Ishikawa (cell line): ENCODE data around the gene ZNF181.

ENCODE experiments used
- CEBPB ChIP-seq: IDR thresholded peaks from 2 replicates; pipeline ENCODE4 v1.6.1; 2012
- CREB1 ChIP-seq: IDR thresholded peaks from 2 replicates; pipeline ENCODE4 v1.6.1; 2012; ENCODE audit warnings: low read depth
- EGR1 ChIP-seq: IDR thresholded peaks from 2 replicates; pipeline ENCODE4 v1.6.1; 2012
- EP300 ChIP-seq: IDR thresholded peaks from 2 replicates; pipeline ENCODE4 v1.6.1; 2012; ENCODE audit warnings: borderline replicate concordance
- FOXM1 ChIP-seq: IDR thresholded peaks from 2 replicates; pipeline ENCODE4 v1.6.1; 2012; ENCODE audit warnings: low read depth, borderline replicate concordance
- NFIC ChIP-seq: IDR thresholded peaks from 2 replicates; pipeline ENCODE4 v1.6.1; 2012
- RAD21 ChIP-seq: IDR thresholded peaks from 2 replicates; pipeline ENCODE4 v1.6.1; 2012; ENCODE audit warnings: low read depth
- TAF1 ChIP-seq: IDR thresholded peaks from 2 replicates; pipeline ENCODE4 v1.6.1; 2012; ENCODE audit warnings: low read depth, mild to moderate bottlenecking
- TCF12 ChIP-seq: IDR thresholded peaks from 2 replicates; pipeline ENCODE4 v1.6.1; 2012; ENCODE audit warnings: low read depth
- TEAD4 ChIP-seq: IDR thresholded peaks from 2 replicates; pipeline ENCODE4 v1.6.1; 2012
- YY1 ChIP-seq: IDR thresholded peaks from 2 replicates; pipeline ENCODE4 v1.6.1; 2012; ENCODE audit warnings: low read depth
- ZBTB7A ChIP-seq: IDR thresholded peaks from 2 replicates; pipeline ENCODE4 v1.6.1; 2012; ENCODE audit warnings: low read depth
- TF ChIP-seq, protein P1 (sequence below): IDR thresholded peaks from 2 replicates; pipeline ENCODE4 v1.6.1; 2012
- TF ChIP-seq, protein P2 (sequence below): IDR thresholded peaks from 2 replicates; pipeline ENCODE4 v1.6.1; 2012
- TF ChIP-seq, protein P3 (sequence below): IDR thresholded peaks from 2 replicates; pipeline ENCODE4 v1.6.1; 2012; ENCODE audit warnings: low read depth, mild to moderate bottlenecking

ZNF181 gene

DNA sequence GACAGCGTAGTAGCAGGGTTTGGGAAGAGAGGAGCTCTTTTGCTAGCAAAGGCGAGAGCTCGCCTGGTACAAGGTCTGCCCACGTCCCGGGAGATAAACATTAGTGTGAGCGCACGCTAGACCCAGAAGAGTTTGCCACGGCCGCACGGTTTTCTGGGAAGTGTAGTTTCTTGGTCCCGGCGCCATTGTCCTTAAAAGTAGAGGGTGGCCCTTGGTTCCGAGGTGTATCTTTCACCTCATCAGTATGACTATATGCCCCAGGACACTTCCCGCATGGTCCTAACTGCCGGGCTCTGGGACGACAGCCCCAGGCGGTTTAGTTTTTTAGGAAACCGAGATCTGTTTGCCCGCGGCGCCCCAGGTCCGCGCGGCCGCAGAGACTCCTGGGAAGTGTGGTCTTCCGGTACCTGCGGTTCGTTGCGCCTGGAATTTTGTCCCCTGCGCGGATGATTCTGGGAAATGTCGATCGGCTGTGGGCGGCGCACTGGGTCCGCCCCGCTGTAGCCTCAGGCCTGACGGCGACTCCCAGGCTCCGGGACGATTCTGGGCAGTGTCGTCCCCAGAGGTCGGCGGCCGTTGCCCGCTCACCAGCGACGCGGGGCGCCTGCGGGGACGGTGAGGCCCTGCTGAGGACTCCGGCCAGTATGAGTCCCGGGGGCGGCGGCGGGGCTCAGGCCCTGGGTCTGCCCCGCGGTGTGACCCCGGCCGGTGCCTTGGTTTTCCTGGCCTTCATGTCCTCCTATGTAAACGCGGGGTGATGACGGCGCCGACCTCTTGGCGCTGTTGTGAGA lies at the start of gene ZNF181:
Gene ZNF181, plus strand, starts transcription at position 498 of the 791 bp plus-strand sequence. CDS start 795 bp downstream, outside the sequence.
- TF ChIP-seq TEAD4 (peak; percentile 84), TCF12 (no peak; the same call in 1 of the 2 replicates), YY1 (peak; percentile 90), TAF1 (peak; percentile 48; the same call in 1 of the 2 replicates), CREB1 (0 out of 2 replicates have a peak, but pooled peaks have one; percentile 15), EP300 (no peak), EGR1 (no peak), CEBPB (no peak), RAD21 (no peak; the same call in 1 of the 2 replicates)
- TF ChIP-seq, protein P1, sequence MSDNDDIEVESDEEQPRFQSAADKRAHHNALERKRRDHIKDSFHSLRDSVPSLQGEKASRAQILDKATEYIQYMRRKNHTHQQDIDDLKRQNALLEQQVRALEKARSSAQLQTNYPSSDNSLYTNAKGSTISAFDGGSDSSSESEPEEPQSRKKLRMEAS: peak; percentile 62

DNA sequence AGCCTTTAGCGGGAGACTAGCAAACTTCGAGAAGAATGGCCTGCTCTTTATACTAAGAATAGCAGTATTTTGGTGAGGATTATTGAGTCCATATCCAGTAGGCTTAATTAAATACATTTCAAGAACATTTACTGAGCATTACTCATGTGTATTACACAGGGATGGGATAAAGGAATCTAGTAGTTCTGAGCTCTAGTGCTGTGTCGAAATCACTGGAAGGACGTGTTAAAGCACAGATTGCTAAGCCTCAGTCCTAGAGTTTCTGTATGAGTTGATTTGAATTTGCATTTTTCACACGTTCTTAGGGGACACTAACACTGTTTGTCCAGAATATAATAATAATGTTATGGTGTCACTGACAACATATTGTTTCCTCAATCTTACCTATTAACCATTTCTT lies 47.6 kb upstream of the ZNF181 start:
- TF ChIP-seq TAF1 (no peak), NFIC (no peak), EGR1 (no peak), YY1 (no peak), TEAD4 (no peak), EP300 (no peak), CREB1 (no peak)
- TF ChIP-seq, protein P2, sequence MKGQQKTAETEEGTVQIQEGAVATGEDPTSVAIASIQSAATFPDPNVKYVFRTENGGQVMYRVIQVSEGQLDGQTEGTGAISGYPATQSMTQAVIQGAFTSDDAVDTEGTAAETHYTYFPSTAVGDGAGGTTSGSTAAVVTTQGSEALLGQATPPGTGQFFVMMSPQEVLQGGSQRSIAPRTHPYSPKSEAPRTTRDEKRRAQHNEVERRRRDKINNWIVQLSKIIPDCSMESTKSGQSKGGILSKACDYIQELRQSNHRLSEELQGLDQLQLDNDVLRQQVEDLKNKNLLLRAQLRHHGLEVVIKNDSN: no peak
- TF ChIP-seq, protein P1: no peak

DNA sequence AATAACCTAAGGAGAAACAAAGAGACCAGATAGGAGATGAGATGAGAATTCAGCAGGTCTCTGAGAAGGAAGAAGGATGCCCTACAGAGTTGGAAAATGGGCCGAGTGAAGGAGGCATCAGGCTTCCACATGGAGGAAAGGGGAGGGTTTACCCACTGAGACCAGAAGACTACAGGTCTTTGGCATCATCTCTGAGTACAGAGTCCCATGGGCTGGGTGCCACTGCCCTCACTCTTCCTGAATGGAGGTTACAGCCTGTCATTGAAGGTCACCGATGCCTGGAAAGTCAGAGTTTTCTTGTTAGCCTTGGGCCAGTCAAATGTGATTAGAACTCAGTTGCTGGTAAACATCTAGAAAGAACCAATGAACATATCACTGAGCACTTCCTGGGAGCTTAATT lies 46.7 kb upstream of the ZNF181 start:
- TF ChIP-seq TAF1 (no peak), ZBTB7A (no peak), TEAD4 (no peak), FOXM1 (no peak), CREB1 (no peak), YY1 (no peak)

DNA sequence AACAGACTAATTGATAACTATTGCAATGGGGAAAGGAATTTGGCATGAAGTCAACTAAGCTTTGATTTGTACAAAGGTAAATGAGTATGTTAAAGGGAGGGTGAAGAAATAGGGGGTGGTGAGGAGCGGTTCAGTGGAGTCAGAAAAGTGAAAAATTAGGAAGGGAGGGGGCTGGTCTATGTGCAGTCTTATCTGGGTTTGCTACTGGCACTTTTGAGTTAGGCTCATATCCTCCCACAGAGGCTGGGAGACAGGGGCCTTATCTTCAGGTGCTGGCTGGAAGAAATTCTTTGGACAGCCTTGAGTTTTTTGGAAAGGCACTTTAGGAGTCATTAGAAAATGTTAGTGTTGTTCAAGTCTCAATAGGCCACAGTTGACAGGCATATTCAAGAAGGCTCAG lies 45.5 kb upstream of the ZNF181 start:
- no peak for TF ChIP-seq TAF1

DNA sequence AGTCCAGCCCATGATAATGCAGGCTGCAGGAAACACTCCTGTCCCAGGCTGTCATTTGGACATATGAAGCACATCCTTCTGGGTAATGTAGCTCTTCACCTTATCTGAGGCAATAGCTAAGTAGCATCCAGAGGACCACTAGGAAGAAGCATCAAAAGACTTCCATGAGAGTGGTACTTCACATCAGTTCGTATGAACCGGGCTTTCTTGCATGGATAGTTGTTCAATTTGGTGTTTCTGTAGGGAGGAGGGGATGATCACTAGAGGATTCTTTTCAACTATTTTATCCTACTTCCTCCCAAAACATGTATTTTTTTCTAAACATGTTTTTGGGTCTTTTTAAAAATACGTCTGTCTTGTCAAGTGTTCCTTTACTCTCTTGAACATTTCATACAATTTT lies 43.7 kb upstream of the ZNF181 start:
- TF ChIP-seq YY1 (no peak), NFIC (no peak), FOXM1 (no peak), TAF1 (no peak), CEBPB (no peak), TCF12 (no peak), EGR1 (no peak), CREB1 (no peak), TEAD4 (no peak), RAD21 (no peak), EP300 (no peak)
- TF ChIP-seq, protein P2: no peak
- TF ChIP-seq, protein P3, sequence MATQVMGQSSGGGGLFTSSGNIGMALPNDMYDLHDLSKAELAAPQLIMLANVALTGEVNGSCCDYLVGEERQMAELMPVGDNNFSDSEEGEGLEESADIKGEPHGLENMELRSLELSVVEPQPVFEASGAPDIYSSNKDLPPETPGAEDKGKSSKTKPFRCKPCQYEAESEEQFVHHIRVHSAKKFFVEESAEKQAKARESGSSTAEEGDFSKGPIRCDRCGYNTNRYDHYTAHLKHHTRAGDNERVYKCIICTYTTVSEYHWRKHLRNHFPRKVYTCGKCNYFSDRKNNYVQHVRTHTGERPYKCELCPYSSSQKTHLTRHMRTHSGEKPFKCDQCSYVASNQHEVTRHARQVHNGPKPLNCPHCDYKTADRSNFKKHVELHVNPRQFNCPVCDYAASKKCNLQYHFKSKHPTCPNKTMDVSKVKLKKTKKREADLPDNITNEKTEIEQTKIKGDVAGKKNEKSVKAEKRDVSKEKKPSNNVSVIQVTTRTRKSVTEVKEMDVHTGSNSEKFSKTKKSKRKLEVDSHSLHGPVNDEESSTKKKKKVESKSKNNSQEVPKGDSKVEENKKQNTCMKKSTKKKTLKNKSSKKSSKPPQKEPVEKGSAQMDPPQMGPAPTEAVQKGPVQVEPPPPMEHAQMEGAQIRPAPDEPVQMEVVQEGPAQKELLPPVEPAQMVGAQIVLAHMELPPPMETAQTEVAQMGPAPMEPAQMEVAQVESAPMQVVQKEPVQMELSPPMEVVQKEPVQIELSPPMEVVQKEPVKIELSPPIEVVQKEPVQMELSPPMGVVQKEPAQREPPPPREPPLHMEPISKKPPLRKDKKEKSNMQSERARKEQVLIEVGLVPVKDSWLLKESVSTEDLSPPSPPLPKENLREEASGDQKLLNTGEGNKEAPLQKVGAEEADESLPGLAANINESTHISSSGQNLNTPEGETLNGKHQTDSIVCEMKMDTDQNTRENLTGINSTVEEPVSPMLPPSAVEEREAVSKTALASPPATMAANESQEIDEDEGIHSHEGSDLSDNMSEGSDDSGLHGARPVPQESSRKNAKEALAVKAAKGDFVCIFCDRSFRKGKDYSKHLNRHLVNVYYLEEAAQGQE: no peak
- TF ChIP-seq, protein P1: no peak

DNA sequence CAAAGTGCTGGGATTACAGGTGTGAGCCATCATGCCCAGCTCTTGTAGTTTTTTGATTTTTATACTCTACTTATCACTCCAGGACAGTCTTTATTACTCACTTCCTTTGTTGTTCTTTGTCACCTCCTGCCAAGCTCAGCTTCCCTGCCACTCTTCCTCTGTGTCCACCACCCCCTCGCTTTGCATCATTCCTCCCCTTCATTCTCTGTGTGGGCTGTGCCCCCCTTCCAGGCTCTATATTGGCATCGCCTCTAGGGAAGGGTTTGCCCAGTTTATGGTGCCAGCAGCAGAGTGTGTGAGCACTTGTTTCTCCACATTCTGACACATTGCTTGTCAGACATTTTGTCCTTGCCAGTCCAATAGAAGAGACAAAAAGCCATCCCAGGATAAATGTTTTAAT lies 41.5 kb upstream of the ZNF181 start:
- TF ChIP-seq NFIC: no peak
- no peak for TF ChIP-seq CREB1
- TF ChIP-seq TAF1: no peak
- no peak for TF ChIP-seq RAD21
- no peak for TF ChIP-seq YY1
- no peak for TF ChIP-seq FOXM1
- TF ChIP-seq EGR1: no peak

DNA sequence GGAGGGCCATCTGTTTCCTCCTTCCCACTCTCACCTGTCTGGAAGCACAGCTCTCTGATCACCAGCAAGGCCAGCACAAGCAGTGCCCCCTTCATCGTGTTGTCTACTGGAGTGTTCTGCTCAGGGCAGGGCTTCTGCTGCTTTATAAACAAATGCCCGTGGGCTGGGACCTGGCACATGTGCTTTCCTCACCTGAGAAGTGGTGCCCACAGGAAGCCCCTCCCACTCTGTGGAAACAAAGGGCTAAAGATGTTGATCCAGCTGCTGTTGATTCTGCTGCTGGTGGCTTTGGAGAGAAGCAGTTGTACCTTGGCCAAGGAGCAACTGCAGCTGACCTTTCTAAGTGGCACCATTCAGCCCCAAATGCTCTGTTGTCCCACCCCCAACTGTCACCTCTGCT lies 26.4 kb upstream of the ZNF181 start:
- no peak for TF ChIP-seq CREB1
- TF ChIP-seq, protein P3: no peak
- no peak for TF ChIP-seq EGR1
- TF ChIP-seq NFIC: no peak
- no peak for TF ChIP-seq RAD21
- TF ChIP-seq, protein P2: no peak
- TF ChIP-seq EP300: no peak
- no peak for TF ChIP-seq TAF1
- no peak for TF ChIP-seq ZBTB7A
- TF ChIP-seq, protein P1: no peak
- TF ChIP-seq CEBPB: no peak
- TF ChIP-seq FOXM1: no peak
- TF ChIP-seq TEAD4: no peak
- TF ChIP-seq TCF12: no peak
- no peak for TF ChIP-seq YY1
